HL-60 (cell line): ENCODE results near the gene ADD1.

Experiments
- GABPA ChIP-seq: IDR thresholded peaks from 2 replicates; pipeline ENCODE4 v1.6.1; 2012; ENCODE audit warnings: low read depth
- TF ChIP-seq, protein P1 (sequence below): IDR thresholded peaks from 2 replicates; pipeline ENCODE4 v1.6.1; 2012; ENCODE audit warnings: low read depth; ENCODE audit not compliant: insufficient replicate concordance
- TF ChIP-seq, protein P2 (sequence below): IDR thresholded peaks from one replicate; pipeline ENCODE4 v1.5.1; 2011; ENCODE audit warnings: low read length, control low read depth, inconsistent platforms; ENCODE audit not compliant: insufficient read depth

DNA sequence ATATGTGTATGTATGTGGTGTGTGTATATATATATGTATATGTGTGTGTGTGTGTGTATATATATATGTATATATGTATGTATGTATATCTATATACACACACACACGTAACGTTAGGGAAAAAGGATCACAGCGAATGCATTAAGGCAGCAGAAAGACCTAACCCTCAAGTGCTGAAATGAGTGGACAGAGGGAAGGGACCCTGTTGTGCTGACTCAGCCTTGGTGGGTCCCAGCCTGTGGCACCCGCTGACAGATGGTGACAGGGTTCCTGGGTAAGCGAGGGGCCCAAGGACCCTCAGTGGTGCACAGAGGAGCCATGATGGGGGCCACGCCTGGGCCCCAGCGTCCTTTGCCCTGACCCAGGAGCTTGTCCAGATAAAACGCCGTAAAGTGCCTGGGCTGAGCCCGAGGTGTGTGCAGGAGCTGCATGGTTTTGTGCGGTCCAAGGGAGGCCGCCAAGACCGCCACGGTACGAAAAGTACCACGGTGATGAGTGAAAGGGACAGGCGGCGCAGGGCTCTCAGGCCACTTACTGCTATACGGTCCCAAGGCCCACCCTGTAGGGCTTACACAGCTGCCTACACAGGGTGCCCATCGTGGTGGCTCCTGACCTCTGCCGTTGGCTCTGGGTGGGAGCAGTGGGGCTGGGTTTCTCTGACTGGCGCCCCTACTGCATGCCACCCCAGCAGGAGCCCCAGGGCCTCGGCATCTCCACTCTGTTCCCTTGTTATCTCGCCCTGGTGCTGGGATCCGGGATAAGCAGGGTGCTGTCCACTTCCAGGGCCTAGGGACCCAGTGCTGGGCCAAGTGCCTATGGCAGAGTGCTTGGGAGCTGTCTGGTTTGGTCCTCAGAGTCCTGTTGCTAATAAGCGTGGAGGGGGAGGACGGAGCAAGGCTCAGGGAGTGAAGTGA, 40.8 kb upstream of the ADD1 start:
- TF ChIP-seq, protein P1, sequence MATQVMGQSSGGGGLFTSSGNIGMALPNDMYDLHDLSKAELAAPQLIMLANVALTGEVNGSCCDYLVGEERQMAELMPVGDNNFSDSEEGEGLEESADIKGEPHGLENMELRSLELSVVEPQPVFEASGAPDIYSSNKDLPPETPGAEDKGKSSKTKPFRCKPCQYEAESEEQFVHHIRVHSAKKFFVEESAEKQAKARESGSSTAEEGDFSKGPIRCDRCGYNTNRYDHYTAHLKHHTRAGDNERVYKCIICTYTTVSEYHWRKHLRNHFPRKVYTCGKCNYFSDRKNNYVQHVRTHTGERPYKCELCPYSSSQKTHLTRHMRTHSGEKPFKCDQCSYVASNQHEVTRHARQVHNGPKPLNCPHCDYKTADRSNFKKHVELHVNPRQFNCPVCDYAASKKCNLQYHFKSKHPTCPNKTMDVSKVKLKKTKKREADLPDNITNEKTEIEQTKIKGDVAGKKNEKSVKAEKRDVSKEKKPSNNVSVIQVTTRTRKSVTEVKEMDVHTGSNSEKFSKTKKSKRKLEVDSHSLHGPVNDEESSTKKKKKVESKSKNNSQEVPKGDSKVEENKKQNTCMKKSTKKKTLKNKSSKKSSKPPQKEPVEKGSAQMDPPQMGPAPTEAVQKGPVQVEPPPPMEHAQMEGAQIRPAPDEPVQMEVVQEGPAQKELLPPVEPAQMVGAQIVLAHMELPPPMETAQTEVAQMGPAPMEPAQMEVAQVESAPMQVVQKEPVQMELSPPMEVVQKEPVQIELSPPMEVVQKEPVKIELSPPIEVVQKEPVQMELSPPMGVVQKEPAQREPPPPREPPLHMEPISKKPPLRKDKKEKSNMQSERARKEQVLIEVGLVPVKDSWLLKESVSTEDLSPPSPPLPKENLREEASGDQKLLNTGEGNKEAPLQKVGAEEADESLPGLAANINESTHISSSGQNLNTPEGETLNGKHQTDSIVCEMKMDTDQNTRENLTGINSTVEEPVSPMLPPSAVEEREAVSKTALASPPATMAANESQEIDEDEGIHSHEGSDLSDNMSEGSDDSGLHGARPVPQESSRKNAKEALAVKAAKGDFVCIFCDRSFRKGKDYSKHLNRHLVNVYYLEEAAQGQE = no peak
- TF ChIP-seq, protein P2, sequence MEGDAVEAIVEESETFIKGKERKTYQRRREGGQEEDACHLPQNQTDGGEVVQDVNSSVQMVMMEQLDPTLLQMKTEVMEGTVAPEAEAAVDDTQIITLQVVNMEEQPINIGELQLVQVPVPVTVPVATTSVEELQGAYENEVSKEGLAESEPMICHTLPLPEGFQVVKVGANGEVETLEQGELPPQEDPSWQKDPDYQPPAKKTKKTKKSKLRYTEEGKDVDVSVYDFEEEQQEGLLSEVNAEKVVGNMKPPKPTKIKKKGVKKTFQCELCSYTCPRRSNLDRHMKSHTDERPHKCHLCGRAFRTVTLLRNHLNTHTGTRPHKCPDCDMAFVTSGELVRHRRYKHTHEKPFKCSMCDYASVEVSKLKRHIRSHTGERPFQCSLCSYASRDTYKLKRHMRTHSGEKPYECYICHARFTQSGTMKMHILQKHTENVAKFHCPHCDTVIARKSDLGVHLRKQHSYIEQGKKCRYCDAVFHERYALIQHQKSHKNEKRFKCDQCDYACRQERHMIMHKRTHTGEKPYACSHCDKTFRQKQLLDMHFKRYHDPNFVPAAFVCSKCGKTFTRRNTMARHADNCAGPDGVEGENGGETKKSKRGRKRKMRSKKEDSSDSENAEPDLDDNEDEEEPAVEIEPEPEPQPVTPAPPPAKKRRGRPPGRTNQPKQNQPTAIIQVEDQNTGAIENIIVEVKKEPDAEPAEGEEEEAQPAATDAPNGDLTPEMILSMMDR = no peak
- TF ChIP-seq GABPA = no peak
